Muscle of leg (tissue), 11 donors: ENCODE data around the gene EYA4. TPM values are rescaled to one million over a fixed set of nuclear protein-coding genes. Genes with fewer than 3 reads are reported as not detected.
A peak's percentile ranks its signal among the peaks of the same experiment; 100 is the strongest.

Experiments used
- DNase-seq: peaks from one replicate; pipeline ENCODE4 v3.0.0; 2013
- H3K27ac ChIP-seq: one replicate; pipeline ENCODE4 v1.5.1; 2013; ENCODE audit warnings: mild to moderate bottlenecking, low read length, control low read depth
- H3K27me3 ChIP-seq: one replicate; pipeline ENCODE4 v1.6.1; 2013; ENCODE audit warnings: low read length; ENCODE audit not compliant: control insufficient read depth, insufficient read depth
- H3K36me3 ChIP-seq: one replicate; pipeline ENCODE4 v1.6.1; 2013; ENCODE audit warnings: low read length; ENCODE audit not compliant: control insufficient read depth, insufficient read depth
- H3K4me1 ChIP-seq: one replicate; pipeline ENCODE4 v1.6.1; 2013; ENCODE audit warnings: low read length; ENCODE audit not compliant: control insufficient read depth, insufficient read depth
- H3K4me3 ChIP-seq: one replicate; pipeline ENCODE4 v1.5.1; 2013; ENCODE audit warnings: low read length, control low read depth
- H3K9me3 ChIP-seq: replicated peaks from 2 replicates; pipeline ENCODE4 v1.6.1; 2013; ENCODE audit warnings: low read depth, low read length; ENCODE audit not compliant: control insufficient read depth
- WGBS: methylation state at CpG from one replicate; pipeline ENCODE4 v1.1.5; 2013; ENCODE audit warnings: missing lambda C conversion rate; ENCODE audit not compliant: insufficient coverage; 5-methylcytosine and 5-hydroxymethylcytosine counted together
- polyA plus RNA-seq, 8 donors: library from polyadenylated mRNA; unstranded; fragments of 120-200 nt; gene quantifications; one replicate each; pipeline versions ENCODE4 v1.2.1 to v1.2.3, GENCODE V29; 2013; ENCODE audit warnings: inconsistent platforms in 1 of 8, low replicate concordance in 1 of 8; ENCODE audit not compliant: insufficient read length in 8 of 8, insufficient read depth in 1 of 8
- total RNA-seq: library from RNA; stranded (reverse); fragments of 120-200 nt; gene quantifications from one replicate; pipeline ENCODE4 v1.2.4, GENCODE V29; 2013

EYA4 gene
- total and polyA plus RNA-seq, 9 donors, result 16.3 to 28.8 (median 20.9) TPM

DNA sequence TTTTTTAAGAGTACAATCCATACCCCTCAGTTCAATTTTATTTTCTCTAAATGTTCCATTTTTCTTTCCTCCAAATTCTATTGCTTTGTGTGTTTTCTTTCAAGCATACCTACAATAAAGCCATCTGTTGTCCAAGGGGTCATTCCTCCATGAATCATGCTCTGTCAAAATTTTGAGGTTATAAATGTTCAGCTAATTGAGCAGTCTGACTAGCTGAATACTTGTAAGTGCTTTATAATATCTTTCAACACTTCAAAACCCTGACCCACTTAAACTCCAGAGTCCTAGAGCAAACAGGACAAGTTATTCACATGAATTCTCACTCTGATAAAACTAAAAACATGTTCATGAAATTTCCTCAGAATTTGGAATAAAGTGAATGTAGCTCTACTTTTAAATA lies 33.4 kb upstream of the EYA4 start:
- peaks cover 2% of the 10 kb centered on the region for H3K9me3 ChIP-seq
- H3K27ac ChIP-seq, result no peak overlapping the region
- no peaks in the 10 kb centered on the region for H3K27me3 ChIP-seq
- no peak for DNase-seq
- H3K36me3 ChIP-seq, result no peaks in the 10 kb centered on the region
- no peak overlapping the region for H3K4me3 ChIP-seq
- H3K4me1 ChIP-seq, result no peaks in the 10 kb centered on the region

- no peak for DNase-seq
- Histone ChIP-seq H3K4me1 (no peaks in the 10 kb centered on the region), H3K9me3 (peaks cover 2% of the 10 kb centered on the region), H3K36me3 (no peaks in the 10 kb centered on the region), H3K27me3 (no peaks in the 10 kb centered on the region), H3K27ac (no peak overlapping the region), H3K4me3 (no peak overlapping the region)
- WGBS, result 66% methylated on average over 3 of the region's 4 CpGs
Measured at GRCh38 chr6:133208183-133208755, 32.9 kb upstream of the EYA4 start.

GRCh38 chr6:133214267-133214666 lies 26.9 kb upstream of the EYA4 start:
- no CpG with 5 or more reads among the region's 2 CpGs for WGBS
- DNase-seq, result peak; percentile 35
- H3K9me3 ChIP-seq, result peaks cover 2% of the 10 kb centered on the region
- no peaks in the 10 kb centered on the region for H3K27me3 ChIP-seq
- no peaks in the 10 kb centered on the region for H3K36me3 ChIP-seq
- no peak overlapping the region for H3K27ac ChIP-seq
- no peak overlapping the region for H3K4me3 ChIP-seq
- no peaks in the 10 kb centered on the region for H3K4me1 ChIP-seq

- DNase-seq, result no peak
- Histone ChIP-seq H3K27ac (no peak overlapping the region), H3K27me3 (no peaks in the 10 kb centered on the region), H3K36me3 (no peaks in the 10 kb centered on the region), H3K4me3 (no peak overlapping the region), H3K9me3 (no peaks in the 10 kb centered on the region), H3K4me1 (no peaks in the 10 kb centered on the region)
- no CpG with 5 or more reads among the region's 3 CpGs for WGBS
Measured at GRCh38 chr6:133218852-133219251, 22.3 kb upstream of the EYA4 start.

DNA sequence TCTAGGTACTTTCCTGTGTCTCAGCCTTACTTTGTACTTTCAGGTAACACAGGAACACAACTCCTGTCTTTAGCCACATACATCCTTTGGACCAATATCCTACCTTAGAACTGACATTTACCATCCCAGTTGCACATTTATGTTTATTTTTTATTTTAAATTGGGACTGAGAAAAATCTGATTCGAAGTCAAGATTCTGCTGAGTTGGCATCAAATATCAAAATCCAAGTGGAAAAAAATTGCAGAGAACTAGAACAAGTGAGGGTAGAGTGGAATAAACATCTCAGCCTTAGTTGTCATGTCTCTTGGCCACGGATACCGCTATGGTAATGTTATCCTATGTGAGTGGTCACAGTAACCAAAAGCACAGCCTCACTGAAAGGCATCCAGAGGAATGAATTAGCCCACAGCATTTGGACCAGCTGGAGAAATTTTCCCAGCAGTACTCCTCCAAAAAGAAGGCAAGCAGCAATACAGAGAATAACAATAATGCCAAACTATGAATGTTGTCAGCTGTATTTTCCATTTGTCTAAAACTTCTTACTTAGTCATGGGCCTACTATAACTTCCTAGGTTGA lies 17.6 kb upstream of the EYA4 start:
- peak; percentile 71 for DNase-seq
- WGBS, result 100% methylated on average over 1 of the region's 3 CpGs

GRCh38 chr6:133225560-133225959 lies 15.6 kb upstream of the EYA4 start:
- Histone ChIP-seq H3K27ac (no peak overlapping the region), H3K4me1 (no peaks in the 10 kb centered on the region), H3K9me3 (no peaks in the 10 kb centered on the region), H3K36me3 (no peaks in the 10 kb centered on the region), H3K27me3 (no peaks in the 10 kb centered on the region), H3K4me3 (no peak overlapping the region)
- WGBS, result 75% methylated on average over 2 of the region's 2 CpGs
- DNase-seq, result no peak

More for the DNA sequence above, 17.6 kb upstream of the EYA4 start:
- no peaks in the 10 kb centered on the region for H3K27me3 ChIP-seq
- H3K36me3 ChIP-seq, result no peaks in the 10 kb centered on the region
- H3K9me3 ChIP-seq, result no peaks in the 10 kb centered on the region
- H3K4me3 ChIP-seq, result no peak overlapping the region
- H3K4me1 ChIP-seq, result no peaks in the 10 kb centered on the region
- H3K27ac ChIP-seq, result no peak overlapping the region

DNA sequence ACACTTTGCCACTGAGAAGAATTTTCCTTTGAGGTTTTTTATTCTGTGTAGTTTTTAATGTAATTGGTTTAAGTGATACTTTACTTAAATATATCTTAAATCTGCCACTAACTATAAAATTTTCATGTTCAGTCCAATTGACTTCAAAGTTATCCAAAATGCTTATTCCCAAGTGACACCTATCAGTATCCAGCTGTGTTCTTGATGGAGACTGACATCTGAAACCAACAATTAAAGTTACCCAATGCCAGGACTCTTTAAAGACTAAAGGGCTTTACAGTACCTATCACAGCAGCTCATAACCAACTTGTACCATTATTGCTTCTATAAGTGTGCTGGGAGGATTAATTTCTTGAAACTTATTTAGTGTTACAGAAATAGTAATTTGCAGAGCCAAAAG lies 13.8 kb upstream of the EYA4 start:
- H3K27me3 ChIP-seq, result no peaks in the 10 kb centered on the region
- no peaks in the 10 kb centered on the region for H3K4me1 ChIP-seq
- no peaks in the 10 kb centered on the region for H3K36me3 ChIP-seq
- H3K4me3 ChIP-seq, result no peak overlapping the region
- no peak overlapping the region for H3K27ac ChIP-seq
- DNase-seq, result no peak
- H3K9me3 ChIP-seq, result no peaks in the 10 kb centered on the region

DNA sequence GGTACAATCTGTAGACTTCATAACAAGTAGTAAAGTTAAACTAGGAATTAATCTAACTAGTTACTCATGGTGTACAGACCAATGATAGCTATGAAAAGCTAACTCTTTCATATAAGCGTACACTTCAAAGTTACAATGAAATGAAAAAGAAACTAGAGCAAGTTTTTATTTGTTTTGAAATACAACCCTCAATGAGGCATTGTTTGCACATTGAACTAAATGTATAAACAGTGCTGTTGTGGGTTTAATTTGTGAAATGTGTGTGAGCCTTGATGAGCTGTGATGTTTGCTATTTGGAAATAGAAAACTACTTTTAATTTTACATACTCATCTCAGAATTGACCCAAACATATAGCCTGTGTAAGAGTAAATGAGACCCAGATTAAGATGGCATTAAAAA lies 11.1 kb upstream of the EYA4 start:
- Histone ChIP-seq H3K4me3 (no peak overlapping the region), H3K4me1 (no peaks in the 10 kb centered on the region), H3K9me3 (no peaks in the 10 kb centered on the region), H3K36me3 (no peaks in the 10 kb centered on the region), H3K27ac (no peak overlapping the region), H3K27me3 (no peaks in the 10 kb centered on the region)
- no peak for DNase-seq
- WGBS, result no CpG with 5 or more reads among the region's 1 CpG

DNA sequence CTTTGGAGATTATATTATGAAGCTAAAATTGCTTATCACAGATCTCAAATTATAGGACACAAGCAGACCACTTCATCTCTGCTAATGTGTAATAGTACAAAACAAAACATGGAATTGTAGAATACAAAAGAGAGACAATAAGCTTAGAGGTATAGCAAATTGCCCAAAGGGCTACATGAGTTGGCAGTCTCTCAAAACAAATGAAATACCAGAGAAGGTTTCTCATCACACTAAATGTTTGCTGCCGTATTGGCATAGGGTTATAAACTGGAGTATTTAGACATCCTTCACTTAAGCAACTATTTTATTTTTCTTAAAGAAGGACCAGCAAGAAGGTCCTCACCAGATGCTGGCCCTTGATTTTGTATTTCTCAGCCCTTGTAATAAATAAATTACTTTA lies 5.9 kb upstream of the EYA4 start:
- Histone ChIP-seq H3K4me1 (no peaks in the 10 kb centered on the region), H3K27me3 (no peaks in the 10 kb centered on the region), H3K27ac (no peak overlapping the region), H3K9me3 (no peaks in the 10 kb centered on the region), H3K4me3 (no peak overlapping the region), H3K36me3 (no peaks in the 10 kb centered on the region)
- no peak for DNase-seq
- no CpG with 5 or more reads among the region's 1 CpG for WGBS

DNA sequence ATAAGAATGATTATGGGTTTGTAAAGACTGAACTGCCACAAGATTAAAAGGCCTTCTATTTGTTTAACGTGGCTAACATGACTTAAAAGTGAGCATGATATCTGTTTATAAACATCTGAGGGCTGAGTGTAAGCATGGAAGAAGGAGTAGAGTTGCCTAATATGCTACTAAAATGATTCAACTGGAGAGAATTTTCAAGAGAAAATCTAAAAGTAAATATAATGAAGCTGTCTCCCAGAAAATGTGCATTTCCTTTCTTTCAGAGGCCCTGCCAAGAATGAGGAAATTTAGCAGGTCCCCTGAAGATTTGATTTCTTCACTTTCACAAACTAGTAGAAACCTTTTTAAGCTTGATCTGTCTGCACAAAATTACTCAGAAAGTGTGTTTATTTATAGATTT lies 4.2 kb upstream of the EYA4 start:
- peaks cover 6% of the 10 kb centered on the region for H3K4me1 ChIP-seq
- DNase-seq, result peak; percentile 53
- peaks cover 13% of the 10 kb centered on the region for H3K27me3 ChIP-seq
- H3K27ac ChIP-seq, result no peak overlapping the region
- WGBS, result 50% methylated on average over 1 of the region's 1 CpG
- no peaks in the 10 kb centered on the region for H3K9me3 ChIP-seq
- no peak overlapping the region for H3K4me3 ChIP-seq
- H3K36me3 ChIP-seq, result no peaks in the 10 kb centered on the region
